ENCODE results near the gene TSPAN5. TPM values are rescaled to one million over a fixed set of nuclear protein-coding genes. Genes with fewer than 3 reads are reported as not detected.
"Not testable (repeated sequence)": the region's sequence is repeated elsewhere in the genome, so short reads cannot be mapped to it uniquely, and the experiment has no call there.

The TSPAN5 gene
- polyA plus RNA-seq (2011; rRNA removed) (146 and 190 TPM in 2 replicates), polyA minus RNA-seq (2011; rRNA and poly(A)+ RNA removed) (93.9 and 107 TPM in 2 replicates)

- CTCF ChIA-PET = interaction anchor here (0.6 to 3.4 kb wide), 6 partner anchors 36 to 270 kb away, joined by 3 to 30 read pairs (median 4); partner anchors contain the start of gene EIF4E
Observed at GRCh38 chr4:98658287-98659105, at the start of gene TSPAN5. TSPAN5 (minus strand) TSS chr4:98658611.

GRCh38 chr4:98706935-98707334 is 48.5 kb upstream of the TSPAN5 start:
- H3K27me3 ChIP-seq (ENCODE audit: control insufficient read depth, insufficient read depth, low read length) = peaks cover 1% of the 10 kb centered on the region
- no peak overlapping the region for H3K27ac ChIP-seq (ENCODE audit: low read depth, low read length)
- ChIA-PET CTCF (no interaction called here), POLR2A (no interaction called here)
- no peak for DNase-seq (ENCODE audit: low read depth, low spot score)
- no peak overlapping the region for H3K4me3 ChIP-seq (ENCODE audit: low read depth, low read length)
- peaks cover 3% of the 10 kb centered on the region; the same call in 1 of the 2 replicates for H3K9me3 ChIP-seq (ENCODE audit: control insufficient read depth, insufficient read depth, low read length)
- no peak for TF ChIP-seq CTCF (IDR thresholded peaks at IDR 0.05; ENCODE audit: low read depth, low read length)

More at GRCh38 chr4:98658287-98659105, at the start of gene TSPAN5:
- no peak for TF ChIP-seq CTCF (IDR thresholded peaks at IDR 0.05; ENCODE audit: low read depth, low read length)
- no peaks in the 10 kb centered on the region; the same call in 1 of the 2 replicates for H3K9me3 ChIP-seq (ENCODE audit: control insufficient read depth, insufficient read depth, low read length)
- peak within 1 kb of the TSS; percentile 80 for H3K27ac ChIP-seq (ENCODE audit: low read depth, low read length)
- POLR2A ChIA-PET = interaction anchor here (0.6 to 1.2 kb wide), 9 partner anchors 52 to 427 kb away, joined by 3 to 5 read pairs (median 3); no protein-coding TSS in a partner anchor
- DNase-seq (ENCODE audit: low read depth, low spot score) = no peak
- H3K4me3 ChIP-seq (ENCODE audit: low read depth, low read length) = peak within 1 kb of the TSS; percentile 97
- H3K27me3 ChIP-seq (ENCODE audit: control insufficient read depth, insufficient read depth, low read length) = no peaks in the 10 kb centered on the region

DNA sequence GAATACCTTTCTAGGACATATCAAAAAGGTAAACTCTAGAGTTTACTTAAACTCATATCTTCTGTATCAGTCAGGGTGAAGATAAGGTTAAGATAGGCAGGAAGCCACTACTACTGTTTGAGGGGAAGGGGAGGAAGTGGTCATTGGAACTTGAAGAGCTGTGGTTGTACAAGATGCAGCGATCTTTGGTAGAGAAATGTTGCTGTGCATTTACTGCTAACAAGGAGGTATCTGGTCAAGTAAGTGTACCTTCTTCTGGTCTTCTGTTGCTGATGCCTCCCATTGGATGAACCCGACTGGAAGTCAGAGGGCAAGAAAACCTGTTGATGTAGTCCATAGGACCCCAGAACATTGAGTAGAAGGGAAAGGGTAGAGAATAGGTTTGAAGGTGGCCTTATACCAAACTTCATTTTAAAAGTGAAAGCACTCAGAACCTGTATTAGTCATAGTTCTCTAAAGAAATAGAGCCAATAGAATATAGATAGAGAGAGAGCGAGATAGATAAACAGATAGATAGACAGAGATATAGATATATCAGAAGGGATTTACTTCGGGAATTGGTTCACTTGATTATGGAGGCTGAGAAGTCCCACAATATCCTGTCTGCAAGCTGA is 47.9 kb upstream of the TSPAN5 start:
- H3K27ac ChIP-seq (ENCODE audit: low read depth, low read length) = no peak overlapping the region

GRCh38 chr4:98705586-98705985 is 47.2 kb upstream of the TSPAN5 start:
- H3K27me3 ChIP-seq (ENCODE audit: control insufficient read depth, insufficient read depth, low read length); H3K9me3 ChIP-seq (ENCODE audit: control insufficient read depth, insufficient read depth, low read length); H3K27ac ChIP-seq (ENCODE audit: low read depth, low read length); H3K4me3 ChIP-seq (ENCODE audit: low read depth, low read length); DNase-seq (ENCODE audit: low read depth, low spot score); POLR2A ChIA-PET; CTCF ChIA-PET: not testable (repeated sequence)

More for the DNA sequence above, 47.9 kb upstream of the TSPAN5 start:
- H3K27me3 ChIP-seq (ENCODE audit: control insufficient read depth, insufficient read depth, low read length) = peaks cover 2% of the 10 kb centered on the region
- ChIA-PET POLR2A (no interaction called here), CTCF (no interaction called here)
- no peak for TF ChIP-seq CTCF (IDR thresholded peaks at IDR 0.05; ENCODE audit: low read depth, low read length)
- H3K4me3 ChIP-seq (ENCODE audit: low read depth, low read length) = no peak overlapping the region
- peaks cover 3% of the 10 kb centered on the region; the same call in 1 of the 2 replicates for H3K9me3 ChIP-seq (ENCODE audit: control insufficient read depth, insufficient read depth, low read length)
- DNase-seq (ENCODE audit: low read depth, low spot score) = no peak

DNA sequence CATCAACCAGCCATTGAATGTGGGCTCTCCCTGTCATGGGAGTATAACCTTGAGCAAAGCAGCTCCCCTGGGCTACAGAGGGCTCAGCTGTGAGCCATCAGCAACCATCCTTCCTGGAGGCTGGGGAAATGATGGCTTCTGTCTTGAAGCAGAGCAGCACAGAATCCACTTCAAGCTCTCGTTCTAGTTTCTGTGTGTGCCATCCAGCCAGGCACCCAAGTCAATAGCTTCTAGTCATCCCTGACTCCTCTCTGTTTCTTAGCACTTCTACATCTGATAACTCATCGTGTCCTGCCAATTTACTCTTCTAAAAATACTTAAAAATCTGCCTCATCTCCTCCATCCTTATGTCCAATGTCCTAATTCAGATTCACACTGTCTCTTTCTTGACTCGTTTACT is 42.2 kb upstream of the TSPAN5 start:
- Histone ChIP-seq H3K4me3 (ENCODE audit: low read depth, low read length) (no peak overlapping the region), H3K9me3 (ENCODE audit: control insufficient read depth, insufficient read depth, low read length) (peaks cover 7% of the 10 kb centered on the region; the same call in 1 of the 2 replicates), H3K27ac (ENCODE audit: low read depth, low read length) (no peak overlapping the region), H3K27me3 (ENCODE audit: control insufficient read depth, insufficient read depth, low read length) (peaks cover 9% of the 10 kb centered on the region)
- ChIA-PET POLR2A (no interaction called here), CTCF (no interaction called here)
- TF ChIP-seq CTCF (IDR thresholded peaks at IDR 0.05; ENCODE audit: low read depth, low read length) = no peak
- no peak for DNase-seq (ENCODE audit: low read depth, low spot score)

Data from AG04450 (cell line).